ENCODE measurements around the gene FGF18. TPM values are rescaled to one million over a fixed set of nuclear protein-coding genes. Genes with fewer than 3 reads are reported as not detected.

Gene FGF18
- total and polyA plus RNA-seq, 4 donors = 0.08 TPM; not detected in 3

- no peak overlapping the region for H3K9ac ChIP-seq (ENCODE audit: low read depth in 1 of 2, low read length in 2 of 2)
- H3K4me1 ChIP-seq (ENCODE audit: control insufficient read depth in 4 of 4, insufficient read depth in 4 of 4, low read length in 3 of 4) = peaks cover 16 to 27% (median 19%) of the 10 kb centered on the region in 4 donors
- peaks cover 0 to 6% (median 0%) of the 10 kb centered on the region in 4 donors for H3K27me3 ChIP-seq (ENCODE audit: control insufficient read depth in 4 of 4, insufficient read depth in 4 of 4, low read length in 3 of 4)
- WGBS = 16% methylated on average over 26 of the region's 26 CpGs
- H3K9me3 ChIP-seq (ENCODE audit: control insufficient read depth in 4 of 4, low read length in 3 of 4) = no peaks in the 10 kb centered on the region
- TF ChIP-seq REST (IDR thresholded peaks at IDR 0.05) (peak; percentile 80), GABPA (IDR thresholded peaks at IDR 0.05 in 1 of 2, conservative IDR thresholded peaks at IDR 0.05 in 1 of 2) (no peak), RAD21 (IDR thresholded peaks at IDR 0.05) (peak; percentile 84 to 88)
- TF ChIP-seq, protein P1, sequence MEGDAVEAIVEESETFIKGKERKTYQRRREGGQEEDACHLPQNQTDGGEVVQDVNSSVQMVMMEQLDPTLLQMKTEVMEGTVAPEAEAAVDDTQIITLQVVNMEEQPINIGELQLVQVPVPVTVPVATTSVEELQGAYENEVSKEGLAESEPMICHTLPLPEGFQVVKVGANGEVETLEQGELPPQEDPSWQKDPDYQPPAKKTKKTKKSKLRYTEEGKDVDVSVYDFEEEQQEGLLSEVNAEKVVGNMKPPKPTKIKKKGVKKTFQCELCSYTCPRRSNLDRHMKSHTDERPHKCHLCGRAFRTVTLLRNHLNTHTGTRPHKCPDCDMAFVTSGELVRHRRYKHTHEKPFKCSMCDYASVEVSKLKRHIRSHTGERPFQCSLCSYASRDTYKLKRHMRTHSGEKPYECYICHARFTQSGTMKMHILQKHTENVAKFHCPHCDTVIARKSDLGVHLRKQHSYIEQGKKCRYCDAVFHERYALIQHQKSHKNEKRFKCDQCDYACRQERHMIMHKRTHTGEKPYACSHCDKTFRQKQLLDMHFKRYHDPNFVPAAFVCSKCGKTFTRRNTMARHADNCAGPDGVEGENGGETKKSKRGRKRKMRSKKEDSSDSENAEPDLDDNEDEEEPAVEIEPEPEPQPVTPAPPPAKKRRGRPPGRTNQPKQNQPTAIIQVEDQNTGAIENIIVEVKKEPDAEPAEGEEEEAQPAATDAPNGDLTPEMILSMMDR (IDR thresholded peaks at IDR 0.05; ENCODE audit: low read depth, low read length, missing input control) = peak; percentile 95
- H3K36me3 ChIP-seq (ENCODE audit: control insufficient read depth in 4 of 4, insufficient read depth in 3 of 4, low read depth in 1 of 4, low read length in 3 of 4) = peaks cover 0 to 2% (median 0%) of the 10 kb centered on the region in 4 donors
- no peak overlapping the region for H3K27ac ChIP-seq (ENCODE audit: low read depth in 1 of 2, low read length in 2 of 2)
- H3K4me3 ChIP-seq (ENCODE audit: low read depth in 1 of 3, low read length in 3 of 3) = peak overlapping the region in 2 of 3 donors; percentile 46
- DNase-seq (ENCODE audit: low spot score) = peak; percentile 76
Measured at GRCh38 chr5:171418316-171418981, 998 bp upstream of the FGF18 start.

DNA sequence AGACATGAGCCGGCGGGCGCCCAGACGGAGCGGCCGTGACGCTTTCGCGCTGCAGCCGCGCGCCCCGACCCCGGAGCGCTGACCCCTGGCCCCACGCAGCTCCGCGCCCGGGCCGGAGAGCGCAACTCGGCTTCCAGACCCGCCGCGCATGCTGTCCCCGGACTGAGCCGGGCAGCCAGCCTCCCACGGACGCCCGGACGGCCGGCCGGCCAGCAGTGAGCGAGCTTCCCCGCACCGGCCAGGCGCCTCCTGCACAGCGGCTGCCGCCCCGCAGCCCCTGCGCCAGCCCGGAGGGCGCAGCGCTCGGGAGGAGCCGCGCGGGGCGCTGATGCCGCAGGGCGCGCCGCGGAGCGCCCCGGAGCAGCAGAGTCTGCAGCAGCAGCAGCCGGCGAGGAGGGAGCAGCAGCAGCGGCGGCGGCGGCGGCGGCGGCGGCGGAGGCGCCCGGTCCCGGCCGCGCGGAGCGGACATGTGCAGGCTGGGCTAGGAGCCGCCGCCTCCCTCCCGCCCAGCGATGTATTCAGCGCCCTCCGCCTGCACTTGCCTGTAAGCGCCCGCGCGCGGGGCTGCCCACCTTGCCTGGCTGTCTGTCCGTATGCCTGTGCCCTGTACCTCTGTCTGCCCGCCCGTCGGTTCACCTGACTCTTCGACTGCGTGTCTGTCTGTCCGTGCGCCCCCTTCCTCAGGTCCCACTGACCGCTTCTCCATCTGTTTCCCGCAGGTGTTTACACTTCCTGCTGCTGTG, 412 bp downstream of the FGF18 start:
- 1% methylated on average over 95 of the region's 95 CpGs for WGBS
- H3K4me3 ChIP-seq (ENCODE audit: low read depth in 1 of 3, low read length in 3 of 3) = peak overlapping the region in 1 of 3 donors; percentile 46

More for the DNA sequence above, 412 bp downstream of the FGF18 start:
- Histone ChIP-seq H3K4me1 (ENCODE audit: control insufficient read depth in 4 of 4, insufficient read depth in 4 of 4, low read length in 3 of 4) (peaks cover 16 to 27% (median 19%) of the 10 kb centered on the region in 4 donors), H3K27ac (ENCODE audit: low read depth in 1 of 2, low read length in 2 of 2) (no peak overlapping the region), H3K36me3 (ENCODE audit: control insufficient read depth in 4 of 4, insufficient read depth in 3 of 4, low read depth in 1 of 4, low read length in 3 of 4) (no peaks in the 10 kb centered on the region), H3K27me3 (ENCODE audit: control insufficient read depth in 4 of 4, insufficient read depth in 4 of 4, low read length in 3 of 4) (peaks cover 0 to 6% (median 0%) of the 10 kb centered on the region in 4 donors), H3K9ac (ENCODE audit: low read depth in 1 of 2, low read length in 2 of 2) (no peak overlapping the region), H3K9me3 (ENCODE audit: control insufficient read depth in 4 of 4, low read length in 3 of 4) (no peaks in the 10 kb centered on the region)
- no peak for DNase-seq (ENCODE audit: low spot score)
- TF ChIP-seq FOXA2 (IDR thresholded peaks at IDR 0.05) (no peak), YY1 (IDR thresholded peaks at IDR 0.05) (no peak), RAD21 (IDR thresholded peaks at IDR 0.05) (no peak), ATF3 (IDR thresholded peaks at IDR 0.05) (no peak), TAF1 (conservative IDR thresholded peaks at IDR 0.05) (no peak), JUND (IDR thresholded peaks at IDR 0.05) (no peak), NR2F2 (IDR thresholded peaks at IDR 0.05) (no peak), REST (IDR thresholded peaks at IDR 0.05) (no peak), FOXA1 (IDR thresholded peaks at IDR 0.05) (no peak)
- TF ChIP-seq, protein P2, sequence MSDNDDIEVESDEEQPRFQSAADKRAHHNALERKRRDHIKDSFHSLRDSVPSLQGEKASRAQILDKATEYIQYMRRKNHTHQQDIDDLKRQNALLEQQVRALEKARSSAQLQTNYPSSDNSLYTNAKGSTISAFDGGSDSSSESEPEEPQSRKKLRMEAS (IDR thresholded peaks at IDR 0.05) = no peak
- TF ChIP-seq, protein P1 (IDR thresholded peaks at IDR 0.05; ENCODE audit: low read depth, low read length, missing input control) = no peak
